Upper lobe of left lung (tissue), 6 donors: Measurements from ENCODE around the gene RPP14. TPM values are rescaled to one million over a fixed set of nuclear protein-coding genes. Genes with fewer than 3 reads are reported as not detected.
A peak's percentile ranks its signal among the peaks of the same experiment; 100 is the strongest.
"Not testable (repeated sequence)": the region's sequence is repeated elsewhere in the genome, so short reads cannot be mapped to it uniquely, and the experiment has no call there.

Source experiments
- ATAC-seq, 2 donors: fragments of 200-7000 bp; cut with Tn5 transposase; one replicate each; pipeline ENCODE4 v1.9.1; 2022; ENCODE audit warnings: mild to moderate bottlenecking in 2 of 2, moderate library complexity in 2 of 2; ENCODE audit not compliant: low FRiP score in 2 of 2
- DNase-seq, 2 donors: peaks; one replicate each; pipeline ENCODE4 v3.0.0-alpha.2; 2019 to 2020
- H3K27ac ChIP-seq, 4 donors: fragments of 200-600 bp; sonication (generic); one replicate each; pipeline ENCODE4 v1.5.1; 2016 to 2019
- H3K27me3 ChIP-seq, 4 donors: fragments of 200-600 bp; sonication (generic); one replicate each; pipeline ENCODE4 v1.5.1; 2017 to 2019
- H3K36me3 ChIP-seq, 4 donors: fragments of 200-600 bp; sonication (generic); one replicate each; pipeline ENCODE4 v1.5.1; 2016 to 2019
- H3K4me1 ChIP-seq, 4 donors: fragments of 200-600 bp; sonication (generic); one replicate each; pipeline ENCODE4 v1.5.1; 2018 to 2019
- H3K4me3 ChIP-seq, 4 donors: fragments of 200-600 bp; sonication (generic); one replicate each; pipeline ENCODE4 v1.5.1; 2017 to 2019; ENCODE audit warnings: mild to moderate bottlenecking in 2 of 4, moderate library complexity in 1 of 4
- H3K9me3 ChIP-seq, 4 donors: fragments of 200-600 bp; sonication (generic); one replicate each; pipeline ENCODE4 v1.5.1; 2018 to 2019
- EP300 ChIP-seq, 4 donors: sonication (generic); formaldehyde crosslinking; IDR thresholded peaks; one replicate each; pipeline ENCODE4 v1.5.1; 2017; ENCODE audit warnings: antibody characterized with exemption in 4 of 4, control low read depth in 2 of 4
- POLR2A ChIP-seq, 4 donors: fragments of 450-650 bp; IDR thresholded peaks; one replicate each; pipeline ENCODE4 v1.5.1; 2016 to 2017; ENCODE audit warnings: antibody characterized with exemption in 4 of 4, mild to moderate bottlenecking in 2 of 4
- POLR2AphosphoS5 ChIP-seq, 2 donors: sonication (generic); formaldehyde crosslinking; IDR thresholded peaks; one replicate each; pipeline ENCODE4 v1.5.1; 2017; ENCODE audit warnings: antibody characterized with exemption in 2 of 2
- WGBS, 2 donors: methylation state at CpG; one replicate each; pipeline ENCODE4 v1.1.5; 2017 to 2018; 5-methylcytosine and 5-hydroxymethylcytosine counted together
- total RNA-seq, 6 donors: library from RNA; depleted of rRNA in 4 of 6; stranded (reverse); fragments of >200 nt in 4 of 6; gene quantifications; one replicate each; pipeline versions ENCODE4 v1.1.0 to v1.2.1, GENCODE V29; 2016 to 2021
- TF ChIP-seq, protein P1 (sequence below), 6 experiments: fragments of 450-650 bp in 4 of 6; fragments of 200-600 bp in 2 of 6; sonication (generic) in 2 of 6; IDR thresholded peaks; one replicate each; pipeline ENCODE4 v1.5.1; 2016 to 2019; ENCODE audit warnings: antibody characterized with exemption in 6 of 6
- donor health status: DM: no; HTN: no; CAD: no; lungs with moderate emphysema.
- donor health status: DM: no; HTN: yes; CAD: no; lungs with severe emphysema.

RPP14 gene
- total RNA-seq, 6 donors from 2014 or later: 6.3 to 11.0 (median 9.4) TPM

DNA sequence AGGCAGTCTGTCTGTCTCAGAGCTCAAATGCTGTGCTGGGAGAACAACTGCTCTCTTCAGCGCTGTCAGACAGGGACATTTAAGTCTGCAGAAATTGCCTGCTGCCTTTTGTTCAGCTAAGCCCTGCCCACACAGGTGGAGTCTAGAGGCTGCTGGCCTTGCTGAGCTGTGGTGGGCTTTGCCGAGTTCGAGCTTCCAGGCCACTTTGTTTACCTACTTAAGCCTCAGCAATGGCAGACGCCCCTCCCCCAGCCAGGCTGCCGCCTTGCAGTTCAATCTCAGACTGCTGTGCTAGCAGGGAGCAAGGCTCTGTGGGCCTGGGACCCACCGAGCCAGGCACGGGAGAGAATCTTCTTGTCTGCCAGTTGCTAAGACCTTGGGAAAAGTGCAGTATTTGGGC, 25.0 kb upstream of the RPP14 start:
- WGBS, 2 donors: 77 to 82% methylated on average over 3 to 7 of the region's 7 CpGs
- no peak for TF ChIP-seq POLR2A (IDR thresholded peaks at IDR 0.05)
- TF ChIP-seq, protein P1, sequence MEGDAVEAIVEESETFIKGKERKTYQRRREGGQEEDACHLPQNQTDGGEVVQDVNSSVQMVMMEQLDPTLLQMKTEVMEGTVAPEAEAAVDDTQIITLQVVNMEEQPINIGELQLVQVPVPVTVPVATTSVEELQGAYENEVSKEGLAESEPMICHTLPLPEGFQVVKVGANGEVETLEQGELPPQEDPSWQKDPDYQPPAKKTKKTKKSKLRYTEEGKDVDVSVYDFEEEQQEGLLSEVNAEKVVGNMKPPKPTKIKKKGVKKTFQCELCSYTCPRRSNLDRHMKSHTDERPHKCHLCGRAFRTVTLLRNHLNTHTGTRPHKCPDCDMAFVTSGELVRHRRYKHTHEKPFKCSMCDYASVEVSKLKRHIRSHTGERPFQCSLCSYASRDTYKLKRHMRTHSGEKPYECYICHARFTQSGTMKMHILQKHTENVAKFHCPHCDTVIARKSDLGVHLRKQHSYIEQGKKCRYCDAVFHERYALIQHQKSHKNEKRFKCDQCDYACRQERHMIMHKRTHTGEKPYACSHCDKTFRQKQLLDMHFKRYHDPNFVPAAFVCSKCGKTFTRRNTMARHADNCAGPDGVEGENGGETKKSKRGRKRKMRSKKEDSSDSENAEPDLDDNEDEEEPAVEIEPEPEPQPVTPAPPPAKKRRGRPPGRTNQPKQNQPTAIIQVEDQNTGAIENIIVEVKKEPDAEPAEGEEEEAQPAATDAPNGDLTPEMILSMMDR (IDR thresholded peaks at IDR 0.05): no peak
- no peak for TF ChIP-seq POLR2AphosphoS5 (IDR thresholded peaks at IDR 0.05)
- TF ChIP-seq EP300 (IDR thresholded peaks at IDR 0.05): no peak
- H3K4me3 ChIP-seq: no peak overlapping the region
- no peak for DNase-seq
- H3K27ac ChIP-seq: no peak overlapping the region
- H3K27me3 ChIP-seq: no peaks in the 10 kb centered on the region
- peaks cover 0 to 30% (median 7%) of the 10 kb centered on the region in 4 donors for H3K36me3 ChIP-seq
- ATAC-seq: no peak
- H3K4me1 ChIP-seq: no peaks in the 10 kb centered on the region
- no peaks in the 10 kb centered on the region for H3K9me3 ChIP-seq

DNA sequence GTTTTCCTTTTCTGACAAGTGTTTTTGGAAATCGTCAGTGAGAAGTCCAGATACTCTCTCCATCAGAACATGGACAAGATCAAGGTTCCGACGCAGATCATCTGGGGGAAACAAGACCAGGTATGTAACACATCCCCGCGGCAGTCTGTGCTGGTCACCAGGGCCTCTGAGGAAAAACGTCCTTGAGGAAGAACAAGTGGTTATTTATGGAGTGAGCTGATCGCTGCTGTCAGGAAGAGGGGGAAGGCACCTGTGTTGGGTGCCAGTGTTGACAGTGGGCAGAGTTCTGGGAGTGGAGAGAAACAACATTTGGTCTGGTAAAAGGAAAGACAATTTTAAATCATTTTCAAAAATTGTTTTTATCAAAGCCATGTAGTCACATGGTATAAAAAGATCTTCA, 20.7 kb upstream of the RPP14 start:
- H3K27me3 ChIP-seq: no peaks in the 10 kb centered on the region
- DNase-seq (no peak), ATAC-seq (no peak)
- WGBS, 2 donors: 80 to 89% methylated on average over 7 of the region's 7 CpGs
- H3K27ac ChIP-seq: no peak overlapping the region
- TF ChIP-seq, protein P1 (IDR thresholded peaks at IDR 0.05): no peak
- no peak for TF ChIP-seq POLR2A (IDR thresholded peaks at IDR 0.05)
- TF ChIP-seq POLR2AphosphoS5 (IDR thresholded peaks at IDR 0.05): no peak
- no peak for TF ChIP-seq EP300 (IDR thresholded peaks at IDR 0.05)
- no peaks in the 10 kb centered on the region for H3K9me3 ChIP-seq
- no peaks in the 10 kb centered on the region for H3K4me1 ChIP-seq
- H3K36me3 ChIP-seq: peaks cover 0 to 47% (median 10%) of the 10 kb centered on the region in 4 donors
- no peak overlapping the region for H3K4me3 ChIP-seq

DNA sequence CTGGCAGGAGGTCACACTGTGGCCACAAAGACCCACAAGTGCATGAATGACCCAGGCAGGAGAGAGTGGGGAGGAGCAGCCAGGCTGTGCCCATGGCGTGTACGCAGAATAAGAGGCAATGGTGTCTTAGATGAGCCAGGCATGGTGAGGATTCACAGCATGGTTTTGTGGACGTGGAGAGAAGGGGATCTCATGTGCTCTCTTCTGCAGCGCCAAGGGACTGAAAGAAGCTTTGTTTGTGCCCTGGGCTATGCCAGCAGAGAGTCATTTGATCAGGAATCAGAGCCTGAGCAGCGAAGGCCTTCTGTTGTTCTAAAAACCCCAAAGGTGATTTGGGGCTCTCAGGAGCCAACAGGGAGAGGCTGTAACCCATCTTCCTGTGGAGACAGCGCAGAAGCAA, 18.7 kb upstream of the RPP14 start:
- DNase-seq (no peak), ATAC-seq (no peak)
- no peaks in the 10 kb centered on the region for H3K9me3 ChIP-seq
- 91 to 99% methylated on average over 6 of the region's 6 CpGs for WGBS, 2 donors
- no peaks in the 10 kb centered on the region for H3K4me1 ChIP-seq
- no peak overlapping the region for H3K4me3 ChIP-seq
- no peaks in the 10 kb centered on the region for H3K27me3 ChIP-seq
- TF ChIP-seq POLR2AphosphoS5 (IDR thresholded peaks at IDR 0.05) (no peak), POLR2A (IDR thresholded peaks at IDR 0.05) (no peak), EP300 (IDR thresholded peaks at IDR 0.05) (no peak)
- TF ChIP-seq, protein P1 (IDR thresholded peaks at IDR 0.05): no peak
- H3K36me3 ChIP-seq: peaks cover 0 to 28% (median 7%) of the 10 kb centered on the region in 4 donors
- no peak overlapping the region for H3K27ac ChIP-seq

DNA sequence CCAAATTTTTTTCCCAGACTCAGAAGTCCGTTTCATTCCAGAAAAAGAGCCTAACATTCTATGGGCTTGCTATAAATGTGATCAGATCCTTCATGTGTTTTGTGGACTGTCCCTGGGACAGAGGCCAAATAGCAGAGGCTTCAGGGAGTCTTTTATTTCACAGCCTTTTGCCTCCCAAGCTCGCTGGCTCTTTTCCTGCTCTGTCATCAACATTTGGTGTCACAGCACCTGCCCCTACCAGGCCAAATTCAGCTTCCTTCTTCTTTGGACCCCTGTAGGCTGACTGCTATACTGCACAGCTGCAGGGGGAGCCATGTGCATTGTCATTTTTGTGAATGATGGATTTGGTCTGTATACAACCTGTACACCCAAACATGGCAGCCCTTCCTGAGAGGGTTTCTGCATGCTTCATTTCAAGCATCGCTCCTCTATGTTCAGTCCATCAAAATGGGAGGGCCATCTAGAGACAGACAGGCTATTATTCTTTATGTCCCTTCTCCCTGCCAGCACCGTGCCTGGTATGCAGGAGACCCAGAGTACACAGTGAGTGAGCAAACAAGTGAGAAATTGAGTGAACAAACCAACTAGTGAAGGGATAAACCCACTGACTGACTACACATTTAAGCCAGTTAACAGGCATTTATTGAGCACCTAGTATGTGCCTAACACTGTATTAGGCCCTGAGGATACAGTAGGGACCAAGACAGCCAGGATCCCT, 17.9 kb upstream of the RPP14 start:
- peaks cover 0 to 24% (median 8%) of the 10 kb centered on the region in 4 donors for H3K36me3 ChIP-seq
- no peak for ATAC-seq

DNA sequence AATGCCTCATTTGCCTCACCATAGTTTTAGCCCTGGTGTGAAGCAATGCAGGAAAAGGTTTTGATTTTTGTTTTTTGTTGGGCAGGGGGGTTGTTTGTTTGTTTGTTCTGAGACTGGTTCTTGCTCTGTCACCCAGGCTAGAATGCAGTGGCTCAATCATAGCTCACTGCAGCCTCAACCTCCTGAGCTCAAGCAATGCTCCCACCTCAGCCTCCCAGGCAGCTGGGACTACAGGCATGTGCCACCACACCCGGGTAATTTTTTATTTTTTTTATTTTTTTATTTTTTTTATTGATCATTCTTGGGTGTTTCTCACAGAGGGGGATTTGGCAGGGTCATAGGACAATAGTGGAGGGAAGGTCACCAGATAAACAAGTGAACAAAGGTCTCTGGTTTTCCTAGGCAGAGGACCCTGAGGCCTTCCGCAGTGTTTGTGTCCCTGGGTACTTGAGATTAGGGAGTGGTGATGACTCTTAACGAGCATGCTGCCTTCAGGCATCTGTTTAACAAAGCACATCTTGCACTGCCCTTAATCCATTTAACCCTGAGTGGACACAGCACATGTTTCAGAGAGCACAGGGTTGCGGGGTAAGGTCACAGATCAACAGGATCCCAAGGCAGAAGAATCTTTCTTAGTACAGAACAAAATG, 17.0 kb upstream of the RPP14 start:
- not testable (repeated sequence) for H3K27ac ChIP-seq, H3K4me3 ChIP-seq, H3K9me3 ChIP-seq, H3K27me3 ChIP-seq, H3K4me1 ChIP-seq, DNase-seq, ATAC-seq
- WGBS, 2 donors: 73% methylated on average over 3 of the region's 4 CpGs
- H3K36me3 ChIP-seq: peaks cover 0 to 28% (median 10%) of the 10 kb centered on the region in 4 donors

More for the DNA sequence above, 17.9 kb upstream of the RPP14 start:
- no peak for DNase-seq
- H3K4me3 ChIP-seq: no peak overlapping the region
- TF ChIP-seq, protein P1 (IDR thresholded peaks at IDR 0.05): no peak
- TF ChIP-seq POLR2AphosphoS5 (IDR thresholded peaks at IDR 0.05) (no peak), EP300 (IDR thresholded peaks at IDR 0.05) (no peak), POLR2A (IDR thresholded peaks at IDR 0.05) (no peak)
- H3K27ac ChIP-seq: no peak overlapping the region
- H3K27me3 ChIP-seq: no peaks in the 10 kb centered on the region
- 92 to 93% methylated on average over 4 of the region's 4 CpGs for WGBS, 2 donors
- no peaks in the 10 kb centered on the region for H3K4me1 ChIP-seq
- H3K9me3 ChIP-seq: no peaks in the 10 kb centered on the region

DNA sequence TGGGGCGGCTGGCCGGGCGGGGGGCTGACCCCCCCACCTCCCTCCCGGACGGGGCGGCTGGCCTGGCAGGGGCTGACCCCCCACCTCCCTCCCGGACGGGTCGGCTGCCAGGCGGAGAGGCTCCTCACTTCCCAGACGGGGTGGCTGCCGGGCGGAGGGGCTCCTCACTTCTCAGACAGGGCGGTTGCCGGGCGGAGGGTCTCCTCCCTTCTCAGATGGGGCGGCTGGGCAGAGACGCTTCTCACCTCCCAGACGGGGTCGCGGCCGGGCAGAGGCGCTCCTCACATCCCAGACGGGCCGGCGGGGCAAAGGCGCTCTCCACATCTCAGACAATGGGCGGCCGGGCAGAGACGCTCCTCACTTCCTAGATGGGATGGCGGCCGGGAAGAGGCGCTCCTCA, 15.6 kb upstream of the RPP14 start:
- H3K27me3 ChIP-seq, H3K9me3 ChIP-seq, H3K4me3 ChIP-seq, H3K4me1 ChIP-seq, H3K27ac ChIP-seq, ATAC-seq: not testable (repeated sequence)
- H3K36me3 ChIP-seq: peaks cover 0 to 24% (median 7%) of the 10 kb centered on the region in 4 donors
- DNase-seq: peak in 1 of 2 donors; percentile 69
- 100% methylated on average over 11 of the region's 33 CpGs; no CpG with 5 or more reads in 1 of the 2 donors for WGBS, 2 donors
